GM04503 (cell line): ENCODE results near the gene TGFB2.

Experiments used
- DNase-seq: peaks from one replicate; pipeline ENCODE4 v3.0.0-alpha.2; 2012; ENCODE audit warnings: low read depth

The TGFB2 gene

GRCh38 chr1:218425647-218426342, 80.7 kb downstream of the TGFB2 start:
- DNase-seq: no peak

- no peak for DNase-seq
Observed at GRCh38 chr1:218426343-218426657, 81.2 kb downstream of the TGFB2 start.

GRCh38 chr1:218429301-218429700, 84.2 kb downstream of the TGFB2 start:
- DNase-seq: no peak

- no peak for DNase-seq
Observed at GRCh38 chr1:218430346-218430745, 85.2 kb downstream of the TGFB2 start.

GRCh38 chr1:218430822-218431221, 85.7 kb downstream of the TGFB2 start:
- DNase-seq: no peak

- DNase-seq: no peak
Observed at GRCh38 chr1:218431476-218431875, 86.3 kb downstream of the TGFB2 start.

GRCh38 chr1:218433744-218434143, 88.6 kb downstream of the TGFB2 start:
- DNase-seq: no peak

GRCh38 chr1:218435528-218435927, 90.4 kb downstream of the TGFB2 start:
- no peak for DNase-seq

GRCh38 chr1:218436346-218436745, 91.2 kb downstream of the TGFB2 start:
- DNase-seq: no peak

GRCh38 chr1:218436997-218437396, 91.9 kb downstream of the TGFB2 start:
- DNase-seq: no peak

- no peak for DNase-seq
Observed at GRCh38 chr1:218439541-218440295, 94.6 kb downstream of the TGFB2 start.

GRCh38 chr1:218443255-218443654, 98.1 kb downstream of the TGFB2 start:
- no peak for DNase-seq

- no peak for DNase-seq
Observed at GRCh38 chr1:218444173-218444572, 99.0 kb downstream of the TGFB2 start.

GRCh38 chr1:218444588-218444987, 99.5 kb downstream of the TGFB2 start:
- DNase-seq: no peak

- no peak for DNase-seq
Observed at GRCh38 chr1:218447010-218447689, 102.0 kb downstream of the TGFB2 start.

- DNase-seq: no peak
Observed at GRCh38 chr1:218451415-218451814, 106.3 kb downstream of the TGFB2 start.

GRCh38 chr1:218454700-218455282, 109.7 kb downstream of the TGFB2 start:
- no peak for DNase-seq

GRCh38 chr1:218456444-218456843, 111.3 kb downstream of the TGFB2 start:
- DNase-seq: no peak

GRCh38 chr1:218459450-218459849, 114.3 kb downstream of the TGFB2 start:
- DNase-seq: no peak

GRCh38 chr1:218459878-218460711, 115.0 kb downstream of the TGFB2 start:
- DNase-seq: peak; percentile 76

- DNase-seq: no peak
Observed at GRCh38 chr1:218461351-218461750, 116.2 kb downstream of the TGFB2 start.

- DNase-seq: no peak
Observed at GRCh38 chr1:218462116-218462515, 117.0 kb downstream of the TGFB2 start.
